Ramos (cell line): ENCODE results near the gene GSN.
"Not testable (repeated sequence)": the region's sequence is repeated elsewhere in the genome, so short reads cannot be mapped to it uniquely, and the experiment has no call there.

Experiments used
- in situ Hi-C: fragments of 300-500 bp; cut with MboI; formaldehyde crosslinking; loops from one replicate; pipeline ENCODE4 v1.14.3; 2022; ENCODE audit warnings: low sequenced_read_pairs; ENCODE audit not compliant: unreplicated experiment

The GSN gene

GRCh38 chr9:121284733-121285451 is 16.9 kb downstream of the GSN start:
- in situ Hi-C loops = no loop called here

DNA sequence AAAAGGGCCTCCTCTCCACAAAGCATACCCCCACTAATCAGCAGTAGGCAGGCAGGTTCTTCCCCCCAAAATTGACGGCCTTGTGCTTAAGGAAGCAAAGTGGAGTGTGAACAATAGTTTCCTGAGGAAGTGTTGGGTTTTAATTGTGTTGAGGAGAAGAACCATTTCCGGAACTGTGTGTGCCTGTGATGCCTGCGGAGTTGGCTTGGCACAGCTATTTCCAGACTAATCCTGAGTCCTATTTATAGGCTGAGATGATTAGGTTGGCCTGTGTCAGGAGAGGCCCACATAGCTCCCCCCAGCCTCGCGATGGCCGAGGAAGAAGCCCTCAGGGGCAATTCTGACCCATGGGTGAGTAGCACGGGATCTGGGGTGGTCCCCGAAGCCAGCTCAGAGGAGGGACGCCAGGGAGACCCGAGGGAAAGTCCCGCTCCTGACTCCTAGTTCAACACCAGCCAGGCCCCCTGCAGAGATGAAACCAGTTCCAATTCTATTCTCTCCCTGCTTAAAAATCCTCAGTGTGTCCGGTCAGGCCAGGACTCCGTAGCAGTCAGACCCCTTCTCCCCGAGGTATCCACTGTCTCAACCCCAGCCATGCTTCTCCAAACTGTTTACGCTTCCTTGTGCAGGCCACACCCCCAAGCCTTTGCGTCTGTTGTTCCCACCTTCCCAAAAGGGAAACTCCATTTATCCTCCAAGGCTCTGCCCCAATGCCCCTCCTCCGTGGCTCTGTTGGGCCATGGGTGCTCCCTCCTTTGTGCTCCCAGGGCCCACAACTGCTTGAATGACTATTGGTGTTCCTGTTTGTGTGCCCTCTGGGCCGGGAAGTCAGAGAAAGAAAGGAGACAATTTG is 18.1 kb downstream of the GSN start:
- in situ Hi-C loops = no loop called here

DNA sequence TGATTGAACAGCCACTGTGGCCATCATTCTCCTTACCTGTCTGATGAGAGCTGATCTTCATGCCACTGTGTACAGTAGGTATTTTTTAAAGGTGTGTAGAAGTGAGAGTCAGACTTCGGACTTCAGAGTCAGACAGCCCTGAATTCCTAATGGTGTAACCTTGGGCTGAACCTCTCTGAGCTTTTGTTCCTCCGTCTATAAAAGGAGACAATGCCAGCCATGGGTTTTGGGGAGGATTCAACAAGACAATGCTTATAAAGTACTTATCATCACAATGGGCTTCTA is 18.7 kb downstream of the GSN start:
- in situ Hi-C loops = no loop called here

DNA sequence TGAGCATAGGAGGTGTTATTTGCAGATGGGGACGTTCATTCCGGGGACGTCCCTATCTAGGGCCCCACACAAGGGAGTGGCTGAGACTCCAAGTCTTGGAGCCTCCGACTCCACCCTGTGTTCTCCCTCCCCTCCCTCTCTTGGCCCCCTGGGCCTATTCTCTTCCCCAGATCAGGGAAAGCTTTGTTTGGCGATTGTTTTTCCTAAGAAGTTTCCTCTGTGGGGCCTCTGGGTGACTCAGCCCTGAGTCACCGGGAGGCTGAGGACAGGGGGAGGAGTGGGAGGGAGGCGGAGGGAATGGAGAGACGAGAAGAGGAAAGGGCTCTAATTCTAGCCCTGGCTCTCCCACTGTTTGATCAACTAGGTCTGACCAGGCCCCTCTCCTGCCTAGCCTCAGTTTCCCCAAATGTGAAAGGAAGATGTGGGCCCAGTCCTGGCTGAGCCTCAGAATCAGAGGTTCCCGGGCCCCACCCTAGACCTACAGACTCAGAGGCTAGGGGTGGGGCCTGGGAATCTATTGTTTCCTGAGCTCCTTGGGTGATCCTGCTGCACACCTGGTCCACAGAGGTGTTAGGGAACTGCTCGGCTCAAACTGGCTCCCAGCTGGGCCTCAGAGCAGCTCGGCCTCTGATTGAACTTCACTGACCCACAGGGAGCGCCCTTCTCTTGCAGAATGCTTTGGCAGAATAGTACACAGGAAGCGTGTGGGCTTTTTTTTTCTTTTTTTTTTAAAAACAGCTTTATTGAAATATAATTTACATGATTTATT is 19.2 kb downstream of the GSN start:
- in situ Hi-C loops = no loop called here

DNA sequence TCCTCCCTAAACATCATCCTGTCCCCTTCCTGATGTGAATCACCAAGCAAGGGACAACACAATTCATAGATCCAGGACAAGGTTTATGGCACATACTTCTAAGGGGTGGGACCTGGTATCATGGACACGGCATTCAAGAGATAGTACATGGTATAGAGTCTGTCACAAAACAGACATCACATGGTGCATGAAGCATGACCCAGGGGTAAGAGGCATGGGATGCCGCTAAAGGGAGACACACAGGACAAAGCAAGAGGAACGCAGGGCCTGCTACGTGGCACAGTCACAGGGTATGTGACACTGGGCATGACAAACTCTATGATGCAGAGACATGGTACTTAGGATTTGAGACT is 20.7 kb downstream of the GSN start:
- in situ Hi-C loops = no loop called here

- in situ Hi-C loops = no loop called here
Measured at GRCh38 chr9:121289026-121289771, 21.2 kb downstream of the GSN start.

DNA sequence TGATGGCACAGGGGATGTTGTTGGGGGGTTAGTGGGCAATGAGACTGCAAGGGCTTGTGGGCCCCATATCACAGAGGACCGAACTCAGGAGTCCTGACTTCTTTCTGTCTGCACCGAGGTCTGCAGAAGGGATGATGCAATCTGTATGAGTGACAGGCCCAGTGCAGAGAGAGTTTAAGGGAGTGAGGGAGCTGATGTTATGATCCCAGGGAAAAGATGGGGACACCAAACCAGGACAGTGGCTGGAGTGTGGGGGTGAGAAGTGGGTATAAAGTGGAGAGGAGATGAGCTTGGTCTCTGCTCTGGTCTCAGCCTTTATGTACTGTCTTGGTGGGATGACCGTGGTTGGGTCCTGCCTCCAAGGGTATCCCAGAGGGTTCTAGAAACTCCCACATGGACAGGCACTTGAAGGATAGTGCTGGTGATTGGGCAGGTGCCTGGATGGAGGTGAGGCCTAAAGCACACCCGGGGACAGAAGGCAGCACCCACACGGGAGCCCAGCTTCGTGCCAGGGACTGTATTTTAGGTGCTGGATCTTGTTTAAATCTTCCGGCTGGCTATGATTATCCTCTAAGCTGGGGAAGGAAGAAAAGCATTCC is 21.9 kb downstream of the GSN start:
- in situ Hi-C loops = no loop called here

DNA sequence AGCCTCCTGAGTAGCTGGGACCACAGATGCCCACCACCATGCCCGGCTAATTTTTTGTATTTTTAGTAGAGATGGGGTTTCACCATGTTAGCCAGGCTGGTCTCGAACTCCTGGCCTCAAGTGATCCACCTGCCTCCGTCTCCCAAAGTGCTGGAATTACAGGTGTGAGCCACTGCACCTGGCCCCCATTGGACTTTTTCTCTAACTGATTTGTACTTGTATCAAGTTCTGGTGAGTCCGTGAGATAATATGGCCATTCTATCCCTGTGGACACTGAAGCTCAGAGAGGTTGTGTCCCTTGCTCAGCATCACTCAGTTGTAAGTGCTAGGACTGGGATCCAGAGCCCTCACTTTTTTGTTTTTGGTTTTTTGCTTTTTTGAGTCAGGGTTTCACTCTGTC is 23.6 kb downstream of the GSN start:
- in situ Hi-C loops = not testable (repeated sequence)

DNA sequence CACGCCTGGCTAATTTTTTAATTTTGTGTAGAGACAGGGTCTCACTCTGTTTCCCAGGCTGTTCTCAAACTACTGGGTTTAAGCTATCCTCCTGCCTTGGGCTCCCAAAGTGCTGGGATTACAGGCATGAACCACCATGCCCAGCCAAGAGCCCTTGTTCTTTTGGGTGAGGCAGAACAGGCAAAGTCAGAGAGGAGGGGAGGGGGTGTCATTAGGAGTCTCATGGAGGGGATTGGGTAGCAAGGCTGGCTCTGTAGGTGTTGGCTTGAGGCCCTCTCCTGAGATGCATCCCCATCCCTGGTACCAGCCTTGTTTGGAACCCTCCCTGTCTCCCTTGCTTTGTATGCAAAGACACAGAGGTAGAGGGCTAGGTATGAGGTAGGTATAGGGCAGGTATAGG is 24.1 kb downstream of the GSN start:
- in situ Hi-C loops = no loop called here

DNA sequence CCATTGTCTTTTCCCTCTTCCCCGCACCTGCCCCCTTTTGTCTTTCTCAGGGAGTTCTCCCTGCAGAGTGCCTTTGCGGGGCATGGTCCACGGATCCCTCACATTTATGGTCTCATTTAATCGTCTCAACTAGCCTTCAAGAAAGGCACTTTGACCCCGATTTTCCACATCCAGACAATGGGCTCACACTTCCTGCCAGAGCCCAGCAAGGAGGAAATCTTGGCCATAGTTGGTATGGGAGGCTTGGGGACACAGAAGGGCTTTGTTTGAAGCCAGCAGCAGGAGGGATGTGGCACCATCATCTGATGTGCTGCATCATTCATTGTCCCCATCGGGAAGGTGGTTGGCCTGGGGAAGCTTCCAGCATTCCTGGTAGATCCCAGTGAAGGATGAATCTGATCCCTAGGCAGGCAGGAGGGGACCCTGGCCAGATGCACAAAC is 24.9 kb downstream of the GSN start:
- in situ Hi-C loops = no loop called here

DNA sequence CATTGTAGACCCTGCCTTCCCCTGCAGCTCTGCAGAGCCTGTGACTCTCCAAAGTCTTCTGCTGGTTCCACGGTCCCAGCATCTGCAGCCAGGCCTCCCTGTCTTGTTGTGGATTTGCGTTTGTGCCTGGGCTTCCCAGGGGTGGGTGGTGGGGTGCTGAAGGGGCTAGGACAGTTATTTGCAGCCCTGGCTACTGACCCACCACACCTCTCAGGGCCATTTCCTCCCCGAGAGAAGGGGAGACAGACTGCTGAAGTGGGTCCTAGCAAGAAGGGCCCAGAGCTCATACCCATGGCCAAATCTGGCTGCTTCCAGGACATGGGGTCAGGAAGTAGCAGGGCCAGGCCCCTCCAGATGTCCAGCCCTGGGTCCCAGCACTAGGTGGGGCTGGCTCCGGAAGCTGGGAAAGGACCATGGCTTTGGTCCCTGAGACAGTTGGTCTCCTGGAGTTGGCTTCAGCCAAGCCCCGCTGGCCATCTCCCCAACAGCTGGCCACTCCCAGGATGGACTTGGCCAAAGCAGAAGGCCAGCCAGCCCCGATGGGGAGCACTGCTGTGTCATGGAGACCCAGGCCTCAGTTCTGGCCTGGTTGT is 26.3 kb downstream of the GSN start:
- in situ Hi-C loops = no loop called here

- in situ Hi-C loops = no loop called here
Measured at GRCh38 chr9:121294866-121295661, 27.1 kb downstream of the GSN start.

DNA sequence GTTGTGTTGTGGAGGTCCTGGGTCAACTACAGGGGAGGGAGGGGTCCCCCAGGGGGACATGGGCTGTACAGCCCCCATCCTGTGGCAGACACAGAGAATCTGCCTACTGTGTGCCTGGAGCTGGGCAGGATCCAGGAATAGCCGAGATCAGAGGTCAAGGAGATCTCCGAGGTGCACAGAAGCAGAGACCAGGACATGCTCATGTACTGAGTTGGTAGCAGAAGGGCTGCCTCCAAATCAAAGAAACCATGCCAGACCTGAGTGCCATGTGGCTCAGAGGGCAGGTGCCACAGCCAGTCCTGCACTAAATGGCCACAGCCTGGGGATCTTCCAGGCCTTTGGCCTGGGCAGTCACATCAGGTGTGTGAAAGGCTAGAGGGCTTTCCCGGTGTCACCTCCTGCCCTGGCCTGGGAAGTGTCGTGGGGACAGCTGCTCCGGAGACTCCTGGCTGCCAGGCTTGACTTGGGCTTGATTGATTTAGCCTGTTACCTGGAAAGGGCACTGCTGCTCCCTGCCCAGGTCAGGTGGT is 27.8 kb downstream of the GSN start:
- in situ Hi-C loops = no loop called here

- in situ Hi-C loops = no loop called here
Measured at GRCh38 chr9:121296213-121297127, 28.5 kb downstream of the GSN start.

DNA sequence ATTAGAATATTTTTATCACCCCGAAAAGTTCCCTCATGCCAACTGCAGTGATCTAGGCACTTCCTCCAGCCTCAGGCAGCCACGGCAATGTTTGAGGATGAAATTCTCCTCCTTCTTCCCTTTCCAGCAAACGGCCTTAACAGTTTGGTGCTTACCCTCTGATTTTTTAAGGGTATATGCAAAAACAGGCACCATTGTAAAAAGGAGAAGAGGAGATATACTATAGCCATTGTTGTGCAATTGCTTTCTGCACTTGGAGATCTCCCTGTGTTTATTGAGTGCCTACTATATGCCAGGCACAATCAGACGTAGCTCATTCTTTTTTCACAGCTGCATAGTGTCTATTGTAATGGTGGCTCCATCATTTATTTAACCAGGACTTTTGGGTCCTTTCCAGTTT is 29.4 kb downstream of the GSN start:
- in situ Hi-C loops = no loop called here

GRCh38 chr9:121298016-121298538 is 30.1 kb downstream of the GSN start:
- in situ Hi-C loops = no loop called here

- in situ Hi-C loops = no loop called here
Measured at GRCh38 chr9:121298689-121299466, 30.9 kb downstream of the GSN start.
